ENCODE measurements around the gene PLEKHA8. TPM values are rescaled to one million over a fixed set of nuclear protein-coding genes. Genes with fewer than 3 reads are reported as not detected.

The PLEKHA8 gene
- total RNA-seq, 2 donors from 2014 or later, result 5.5 to 12.0 TPM

DNA sequence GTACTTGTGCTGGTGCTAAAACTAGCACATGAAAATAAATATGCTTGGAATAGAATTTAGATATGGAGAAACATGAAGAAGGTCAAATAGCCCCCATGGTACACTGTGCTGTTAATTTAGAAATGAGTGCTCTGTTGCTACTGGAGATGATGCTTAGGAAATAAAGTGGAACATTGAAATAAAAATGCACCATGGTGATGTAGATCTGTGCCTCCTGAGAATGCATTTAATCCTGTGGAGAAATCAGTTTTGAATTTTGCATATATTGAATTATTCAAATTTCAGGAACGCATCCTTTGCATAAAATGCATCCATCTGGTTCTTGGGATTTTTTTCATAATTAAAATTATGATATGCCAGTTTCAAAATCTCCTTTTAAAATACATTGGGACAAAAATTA, 44.5 kb downstream of the PLEKHA8 start:
- Histone ChIP-seq H3K4me3 (no peak overlapping the region), H3K27me3 (replicated peaks; ENCODE audit: insufficient read depth) (no peaks in the 10 kb centered on the region), H3K36me3 (no peaks in the 10 kb centered on the region), H3K9me3 (no peaks in the 10 kb centered on the region), H3K4me1 (replicated peaks) (no peaks in the 10 kb centered on the region), H3K27ac (no peak overlapping the region)
- WGBS, result 92% methylated on average over 1 of the region's 1 CpG
- intact Hi-C loops (cut with DNase I), result no loop called here
- DNase-seq (ENCODE audit: low spot score), result no peak
- TF ChIP-seq, protein P1, sequence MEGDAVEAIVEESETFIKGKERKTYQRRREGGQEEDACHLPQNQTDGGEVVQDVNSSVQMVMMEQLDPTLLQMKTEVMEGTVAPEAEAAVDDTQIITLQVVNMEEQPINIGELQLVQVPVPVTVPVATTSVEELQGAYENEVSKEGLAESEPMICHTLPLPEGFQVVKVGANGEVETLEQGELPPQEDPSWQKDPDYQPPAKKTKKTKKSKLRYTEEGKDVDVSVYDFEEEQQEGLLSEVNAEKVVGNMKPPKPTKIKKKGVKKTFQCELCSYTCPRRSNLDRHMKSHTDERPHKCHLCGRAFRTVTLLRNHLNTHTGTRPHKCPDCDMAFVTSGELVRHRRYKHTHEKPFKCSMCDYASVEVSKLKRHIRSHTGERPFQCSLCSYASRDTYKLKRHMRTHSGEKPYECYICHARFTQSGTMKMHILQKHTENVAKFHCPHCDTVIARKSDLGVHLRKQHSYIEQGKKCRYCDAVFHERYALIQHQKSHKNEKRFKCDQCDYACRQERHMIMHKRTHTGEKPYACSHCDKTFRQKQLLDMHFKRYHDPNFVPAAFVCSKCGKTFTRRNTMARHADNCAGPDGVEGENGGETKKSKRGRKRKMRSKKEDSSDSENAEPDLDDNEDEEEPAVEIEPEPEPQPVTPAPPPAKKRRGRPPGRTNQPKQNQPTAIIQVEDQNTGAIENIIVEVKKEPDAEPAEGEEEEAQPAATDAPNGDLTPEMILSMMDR (IDR thresholded peaks at IDR 0.05), result no peak
- TF ChIP-seq POLR2A (IDR thresholded peaks at IDR 0.05), result no peak
- no peak for TF ChIP-seq POLR2AphosphoS5 (IDR thresholded peaks at IDR 0.05)

DNA sequence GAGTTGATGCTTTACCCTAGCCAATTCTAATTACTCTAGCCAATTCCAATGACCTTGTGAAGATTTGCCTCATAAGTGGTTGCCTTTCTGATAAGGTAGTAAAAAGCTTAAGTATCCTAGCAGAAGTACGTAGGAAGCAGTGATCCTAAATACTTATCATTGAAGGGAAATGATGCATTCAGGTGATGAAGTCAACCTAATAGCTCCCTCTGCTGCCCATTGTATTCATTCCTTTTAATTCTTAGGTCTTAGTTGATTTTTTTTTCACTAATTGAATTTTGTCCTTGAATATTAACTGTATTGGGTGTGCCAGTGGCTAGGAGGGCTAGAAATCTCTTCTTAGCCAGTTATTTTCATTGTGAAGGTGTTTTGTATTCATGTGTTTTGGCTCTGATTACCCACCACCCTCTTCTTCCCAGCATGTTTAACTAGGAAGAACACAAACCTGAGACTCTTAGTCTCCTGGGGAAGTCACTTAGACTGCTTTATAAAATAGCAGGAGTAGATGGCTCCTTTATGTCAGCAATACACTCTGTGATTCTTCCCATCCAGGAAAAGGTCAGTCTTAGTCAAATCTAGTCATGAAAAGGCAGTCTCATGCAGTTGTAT, 46.3 kb downstream of the PLEKHA8 start:
- Histone ChIP-seq H3K27me3 (replicated peaks; ENCODE audit: insufficient read depth) (no peaks in the 10 kb centered on the region), H3K27ac (no peak overlapping the region), H3K36me3 (no peaks in the 10 kb centered on the region), H3K9me3 (no peaks in the 10 kb centered on the region), H3K4me1 (replicated peaks) (no peaks in the 10 kb centered on the region), H3K4me3 (no peak overlapping the region)
- intact Hi-C loops (cut with DNase I), result no loop called here
- TF ChIP-seq, protein P1 (IDR thresholded peaks at IDR 0.05), result peak in 3 of 4 experiments; percentile 25 to 58 (median 57)
- no peak for TF ChIP-seq POLR2A (IDR thresholded peaks at IDR 0.05)
- no peak for TF ChIP-seq POLR2AphosphoS5 (IDR thresholded peaks at IDR 0.05)
- DNase-seq (ENCODE audit: low spot score), result no peak
- WGBS, result 11% methylated on average over 1 of the region's 1 CpG

DNA sequence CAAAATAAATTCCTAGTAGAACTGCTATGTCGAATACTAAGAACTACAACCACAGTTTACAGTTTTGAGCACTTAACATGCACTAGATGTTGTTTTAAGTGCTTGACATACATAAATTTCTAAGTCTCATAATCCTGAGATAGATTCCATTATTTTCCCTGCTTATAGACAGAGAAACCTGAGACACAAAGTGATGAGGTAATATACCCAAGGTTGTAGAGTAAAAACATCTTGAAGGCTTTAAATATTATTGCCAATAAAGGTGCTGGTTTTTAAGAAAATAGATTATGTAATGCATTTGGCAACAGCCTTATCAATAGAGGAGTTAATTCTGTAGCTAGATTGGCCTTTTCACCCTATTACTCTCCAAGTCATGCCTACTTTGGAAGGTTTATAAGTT, 48.2 kb downstream of the PLEKHA8 start:
- no peak overlapping the region for H3K4me3 ChIP-seq
- TF ChIP-seq POLR2AphosphoS5 (IDR thresholded peaks at IDR 0.05) (no peak), POLR2A (IDR thresholded peaks at IDR 0.05) (no peak)
- TF ChIP-seq, protein P1 (IDR thresholded peaks at IDR 0.05), result no peak
- 93% methylated on average over 1 of the region's 1 CpG for WGBS
- H3K27me3 ChIP-seq (replicated peaks; ENCODE audit: insufficient read depth), result no peaks in the 10 kb centered on the region
- no peak overlapping the region for H3K27ac ChIP-seq
- intact Hi-C loops (cut with DNase I), result no loop called here
- no peaks in the 10 kb centered on the region for H3K36me3 ChIP-seq
- DNase-seq (ENCODE audit: low spot score), result no peak
- H3K4me1 ChIP-seq (replicated peaks), result no peaks in the 10 kb centered on the region
- no peaks in the 10 kb centered on the region for H3K9me3 ChIP-seq

DNA sequence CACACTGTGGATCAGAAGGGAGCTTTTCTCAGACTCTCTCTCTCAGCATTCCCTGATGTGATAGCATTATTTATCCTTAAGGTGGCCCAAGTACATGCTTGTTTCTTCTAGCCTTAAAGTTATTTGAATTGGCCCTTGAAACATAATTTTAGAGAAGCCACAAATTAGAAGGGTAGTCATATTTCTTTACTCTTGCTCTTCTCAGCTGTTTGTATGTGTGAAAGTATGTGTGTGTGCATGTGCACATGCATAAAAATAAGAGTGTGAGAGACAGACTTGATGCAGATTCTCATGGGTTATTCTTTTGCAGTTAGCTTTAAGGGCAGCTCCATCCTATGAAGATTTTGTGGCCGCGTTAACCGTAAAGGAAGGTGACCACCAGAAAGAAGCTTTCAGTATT, 50.1 kb downstream of the PLEKHA8 start:
- Histone ChIP-seq H3K9me3 (no peaks in the 10 kb centered on the region), H3K36me3 (no peaks in the 10 kb centered on the region), H3K4me3 (no peak overlapping the region), H3K27ac (no peak overlapping the region), H3K4me1 (replicated peaks) (no peaks in the 10 kb centered on the region), H3K27me3 (replicated peaks; ENCODE audit: insufficient read depth) (no peaks in the 10 kb centered on the region)
- DNase-seq (ENCODE audit: low spot score), result no peak
- intact Hi-C loops (cut with DNase I), result no loop called here
- WGBS, result 97% methylated on average over 3 of the region's 3 CpGs
- no peak for TF ChIP-seq POLR2AphosphoS5 (IDR thresholded peaks at IDR 0.05)
- TF ChIP-seq, protein P1 (IDR thresholded peaks at IDR 0.05), result no peak
- TF ChIP-seq POLR2A (IDR thresholded peaks at IDR 0.05), result no peak

DNA sequence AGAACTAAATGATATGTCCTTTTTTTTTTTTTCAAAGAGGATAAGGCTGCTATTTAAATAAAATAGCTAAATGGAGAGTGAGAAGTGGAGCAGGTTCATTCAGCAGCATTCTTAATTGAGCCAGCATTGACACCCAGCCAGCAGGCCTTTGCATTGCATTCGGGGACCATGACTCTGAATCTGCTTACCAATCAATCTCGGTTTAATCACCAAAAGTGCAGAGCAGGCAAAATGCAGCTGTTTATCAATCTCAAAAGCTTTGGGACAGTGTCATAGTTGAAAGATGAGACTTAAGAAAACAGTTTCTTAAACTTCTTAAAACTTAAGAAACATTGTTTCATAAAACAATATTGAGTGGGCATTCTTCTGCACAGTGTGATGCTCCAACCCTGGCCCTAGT, 51.7 kb downstream of the PLEKHA8 start:
- no peak for TF ChIP-seq POLR2A (IDR thresholded peaks at IDR 0.05)
- TF ChIP-seq, protein P1 (IDR thresholded peaks at IDR 0.05), result no peak
- no peak for TF ChIP-seq POLR2AphosphoS5 (IDR thresholded peaks at IDR 0.05)
- intact Hi-C loops (cut with DNase I), result no loop called here
- Histone ChIP-seq H3K27me3 (replicated peaks; ENCODE audit: insufficient read depth) (no peaks in the 10 kb centered on the region), H3K9me3 (no peaks in the 10 kb centered on the region), H3K36me3 (no peaks in the 10 kb centered on the region), H3K4me3 (no peak overlapping the region), H3K27ac (no peak overlapping the region), H3K4me1 (replicated peaks) (no peaks in the 10 kb centered on the region)
- 90% methylated on average over 2 of the region's 2 CpGs for WGBS
- no peak for DNase-seq (ENCODE audit: low spot score)
